CD4-positive, CD25-positive, alpha-beta regulatory T cell (primary cell): ENCODE measurements around the gene TRIM47. TPM values are rescaled to one million over a fixed set of nuclear protein-coding genes. Genes with fewer than 3 reads are reported as not detected.
"Not testable (repeated sequence)": the region's sequence is repeated elsewhere in the genome, so short reads cannot be mapped to it uniquely, and the experiment has no call there.

Source experiments
- ATAC-seq, 2 donors: fragments of 150-1000 bp; cut with Tn5 transposase; one replicate each; pipeline ENCODE4 v1.10.0; 2021; ENCODE audit warnings: low read depth in 2 of 2, moderate number of reproducible peaks in 2 of 2, moderate library complexity in 1 of 2
- DNase-seq, 3 donors: peaks; one replicate each; pipeline versions ENCODE4 v3.0.0 to v3.0.0-alpha.2; 2012 to 2022; ENCODE audit warnings: mixed read lengths in 1 of 3
- H3K27ac ChIP-seq: one replicate; pipeline ENCODE4 v1.7.0; 2013; ENCODE audit warnings: mild to moderate bottlenecking, low read length; ENCODE audit not compliant: insufficient read depth, poor library complexity, severe bottlenecking
- H3K27me3 ChIP-seq: one replicate; pipeline ENCODE4 v1.7.0; 2013; ENCODE audit warnings: low read length; ENCODE audit not compliant: control insufficient read depth, insufficient read depth
- H3K36me3 ChIP-seq: one replicate; pipeline ENCODE4 v1.7.0; 2013; ENCODE audit warnings: mild to moderate bottlenecking, low read length, moderate library complexity; ENCODE audit not compliant: control insufficient read depth, insufficient read depth
- H3K4me1 ChIP-seq: 2 replicates; pipeline ENCODE4 v1.7.0; 2013; ENCODE audit warnings: mild to moderate bottlenecking, low read length; ENCODE audit not compliant: insufficient read depth, control insufficient read depth, poor library complexity, severe bottlenecking
- H3K4me3 ChIP-seq: one replicate; pipeline ENCODE4 v1.7.0; 2013; ENCODE audit warnings: low read depth, mild to moderate bottlenecking, low read length, moderate library complexity
- H3K9me3 ChIP-seq, 2 experiments: 1 replicate in 1 of 2; 2 replicates in 1 of 2; pipeline ENCODE4 v1.7.0; 2013; ENCODE audit warnings: low read length in 2 of 2, mild to moderate bottlenecking in 1 of 2, moderate library complexity in 1 of 2; ENCODE audit not compliant: control insufficient read depth in 2 of 2
- H3K27ac Mint-ChIP-seq, 3 donors: one replicate each; pipeline ENCODE4 v1.8.0; 2020 to 2022; ENCODE audit warnings: mild to moderate bottlenecking in 3 of 3, mixed read lengths in 3 of 3, moderate library complexity in 2 of 3
- H3K27me3 Mint-ChIP-seq: one replicate; pipeline ENCODE4 v1.8.0; 2022; ENCODE audit warnings: mild to moderate bottlenecking, mixed read lengths
- H3K36me3 Mint-ChIP-seq: one replicate; pipeline ENCODE4 v1.8.0; 2020; ENCODE audit warnings: mixed read lengths
- H3K4me1 Mint-ChIP-seq, 4 donors: one replicate each; pipeline ENCODE4 v1.8.0; 2020 to 2022; ENCODE audit warnings: mixed read lengths in 4 of 4, mild to moderate bottlenecking in 1 of 4
- H3K4me3 Mint-ChIP-seq, 4 donors: one replicate each; pipeline ENCODE4 v1.8.0; 2020 to 2022; ENCODE audit warnings: mild to moderate bottlenecking in 4 of 4, mixed read lengths in 4 of 4, moderate library complexity in 3 of 4
- H3K9me3 Mint-ChIP-seq, 7 donors: one replicate each; pipeline ENCODE4 v1.8.0; 2020 to 2022; ENCODE audit warnings: mixed read lengths in 7 of 7, mild to moderate bottlenecking in 3 of 7, moderate library complexity in 2 of 7
- polyA plus RNA-seq, 4 donors: library from polyadenylated mRNA; unstranded; fragments of 300-500 nt; fragmentation: Illumina TruSeq; gene quantifications; one replicate each; pipeline ENCODE4 v1.2.3, GENCODE V29; 2021
- total RNA-seq: library from RNA; stranded (reverse); gene quantifications from one replicate; pipeline ENCODE4 v1.2.3, GENCODE V29; 2022

TRIM47 gene
- total and polyA plus RNA-seq, 5 donors from 2014 or later: 3.6 to 16.6 (median 15.2) TPM

DNA sequence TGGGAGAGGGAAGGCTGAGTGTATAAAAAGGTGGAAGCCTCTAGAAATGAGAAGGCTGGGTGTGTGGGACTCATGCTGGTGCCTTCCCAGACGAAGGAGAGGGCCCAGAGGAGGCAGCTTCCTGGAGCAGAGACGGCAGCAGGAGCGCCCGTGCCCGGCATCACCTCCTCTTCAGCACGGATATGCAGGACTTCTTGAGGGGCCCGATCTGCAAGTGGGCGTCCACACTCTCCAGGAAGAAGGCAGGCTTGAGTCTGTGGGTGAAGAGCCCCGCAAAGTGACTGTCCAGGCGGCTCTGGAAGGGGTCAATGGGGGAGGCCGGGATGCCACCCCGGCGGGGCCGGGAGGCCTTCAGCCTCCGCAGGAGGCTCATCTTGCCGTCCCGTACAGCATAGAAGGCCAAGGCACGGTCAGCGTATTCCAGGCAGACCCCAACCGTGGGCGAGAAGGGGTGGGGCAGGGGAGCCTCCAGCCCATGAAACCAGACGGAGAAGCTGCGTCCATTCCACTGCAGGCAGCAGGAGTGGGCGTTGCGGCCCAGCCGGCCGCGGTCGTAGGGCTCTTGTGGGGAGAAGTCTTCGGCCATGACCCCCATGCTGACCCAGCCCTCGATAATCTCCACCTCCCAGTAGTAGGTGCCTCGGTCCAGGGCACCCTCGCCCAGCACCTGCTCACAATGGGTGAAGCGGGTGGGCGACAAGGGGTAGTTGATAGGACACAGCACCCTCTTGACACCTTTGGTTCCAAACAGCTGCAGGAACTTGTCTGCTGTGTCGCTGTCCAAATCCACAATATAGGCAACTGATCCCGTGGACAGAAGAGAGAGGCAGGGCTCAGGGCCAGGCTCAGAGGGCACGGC, 3.8 kb downstream of the TRIM47 start:
- Mint-ChIP-seq H3K27me3 (peaks cover 7% of the 10 kb centered on the region), H3K36me3 (no peaks in the 10 kb centered on the region), H3K9me3 (no peaks in the 10 kb centered on the region), H3K4me1 (peaks cover 0 to 59% (median 21%) of the 10 kb centered on the region in 4 donors), H3K4me3 (peak overlapping the region in 3 of 4 donors; percentile 24 to 79 (median 44)), H3K27ac (peak overlapping the region in 2 of 3 donors; percentile 79 to 97)
- no peaks in the 10 kb centered on the region for H3K9me3 ChIP-seq
- no peak for ATAC-seq
- H3K4me1 ChIP-seq: peaks cover 55% of the 10 kb centered on the region
- peaks cover 5% of the 10 kb centered on the region for H3K36me3 ChIP-seq
- H3K27me3 ChIP-seq: no peaks in the 10 kb centered on the region
- peak overlapping the region; percentile 75 for H3K27ac ChIP-seq
- no peak for DNase-seq
- no peak overlapping the region for H3K4me3 ChIP-seq

- Mint-ChIP-seq H3K9me3 (no peaks in the 10 kb centered on the region), H3K4me1 (peaks cover 0 to 56% (median 20%) of the 10 kb centered on the region in 4 donors), H3K27me3 (peaks cover under 1% of the 10 kb centered on the region), H3K4me3 (peak overlapping the region in 3 of 4 donors; percentile 24 to 75 (median 47)), H3K27ac (peak overlapping the region; percentile 79 to 97 (median 88)), H3K36me3 (no peaks in the 10 kb centered on the region)
- DNase-seq (no peak), ATAC-seq (no peak)
- Histone ChIP-seq H3K27ac (peak overlapping the region; percentile 71), H3K36me3 (peaks cover 5% of the 10 kb centered on the region), H3K4me1 (peaks cover 54% of the 10 kb centered on the region), H3K4me3 (no peak overlapping the region), H3K9me3 (no peaks in the 10 kb centered on the region), H3K27me3 (no peaks in the 10 kb centered on the region)
These were observed 4.6 kb downstream of the TRIM47 start for GRCh38 chr17:75873587-75874322.

- peak overlapping the region; percentile 58 to 86 (median 76) for H3K4me3 Mint-ChIP-seq
- no peaks in the 10 kb centered on the region for H3K9me3 Mint-ChIP-seq
- Histone ChIP-seq H3K4me3 (no peak overlapping the region), H3K4me1 (peaks cover 47% of the 10 kb centered on the region), H3K27ac (peak overlapping the region; percentile 71), H3K9me3 (no peaks in the 10 kb centered on the region), H3K27me3 (no peaks in the 10 kb centered on the region), H3K36me3 (peaks cover 5% of the 10 kb centered on the region)
- peak overlapping the region; percentile 82 to 95 (median 88) for H3K27ac Mint-ChIP-seq
- ATAC-seq: peak; percentile 53 to 60
- H3K36me3 Mint-ChIP-seq: no peaks in the 10 kb centered on the region
- H3K27me3 Mint-ChIP-seq: peaks cover 1% of the 10 kb centered on the region
- peak in 2 of 3 donors; percentile 71 to 90 for DNase-seq
- peaks cover 0 to 52% (median 20%) of the 10 kb centered on the region in 4 donors for H3K4me1 Mint-ChIP-seq
These were observed 5.7 kb downstream of the TRIM47 start for GRCh38 chr17:75872434-75873351.

DNA sequence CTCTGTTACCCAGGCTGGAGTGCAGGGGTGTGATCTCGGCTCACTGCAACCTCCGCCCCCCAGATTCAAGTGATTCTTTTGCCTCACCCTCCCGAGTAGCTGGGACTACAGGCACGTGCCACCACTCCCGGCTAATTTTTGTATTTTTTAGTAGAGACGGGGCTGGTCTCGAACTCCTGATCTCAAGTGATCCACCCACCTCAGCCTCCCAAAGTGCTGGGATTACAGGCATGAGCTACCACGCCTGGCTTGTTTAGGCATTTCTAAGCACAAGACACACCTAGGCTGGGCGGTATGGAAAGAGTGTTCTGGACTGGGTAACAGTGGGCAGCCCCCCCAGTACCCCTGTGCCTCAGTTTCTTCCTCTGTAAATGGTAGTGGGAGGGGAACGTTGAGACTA, 8.2 kb downstream of the TRIM47 start:
- H3K4me3 ChIP-seq, H3K27me3 Mint-ChIP-seq, DNase-seq, H3K9me3 Mint-ChIP-seq, H3K27ac ChIP-seq, ATAC-seq, H3K4me3 Mint-ChIP-seq, H3K36me3 ChIP-seq, H3K27ac Mint-ChIP-seq, H3K27me3 ChIP-seq, H3K36me3 Mint-ChIP-seq, H3K9me3 ChIP-seq: not testable (repeated sequence)
- H3K4me1 Mint-ChIP-seq: peaks cover 0 to 30% (median 12%) of the 10 kb centered on the region in 4 donors
- H3K4me1 ChIP-seq: peaks cover 22% of the 10 kb centered on the region

DNA sequence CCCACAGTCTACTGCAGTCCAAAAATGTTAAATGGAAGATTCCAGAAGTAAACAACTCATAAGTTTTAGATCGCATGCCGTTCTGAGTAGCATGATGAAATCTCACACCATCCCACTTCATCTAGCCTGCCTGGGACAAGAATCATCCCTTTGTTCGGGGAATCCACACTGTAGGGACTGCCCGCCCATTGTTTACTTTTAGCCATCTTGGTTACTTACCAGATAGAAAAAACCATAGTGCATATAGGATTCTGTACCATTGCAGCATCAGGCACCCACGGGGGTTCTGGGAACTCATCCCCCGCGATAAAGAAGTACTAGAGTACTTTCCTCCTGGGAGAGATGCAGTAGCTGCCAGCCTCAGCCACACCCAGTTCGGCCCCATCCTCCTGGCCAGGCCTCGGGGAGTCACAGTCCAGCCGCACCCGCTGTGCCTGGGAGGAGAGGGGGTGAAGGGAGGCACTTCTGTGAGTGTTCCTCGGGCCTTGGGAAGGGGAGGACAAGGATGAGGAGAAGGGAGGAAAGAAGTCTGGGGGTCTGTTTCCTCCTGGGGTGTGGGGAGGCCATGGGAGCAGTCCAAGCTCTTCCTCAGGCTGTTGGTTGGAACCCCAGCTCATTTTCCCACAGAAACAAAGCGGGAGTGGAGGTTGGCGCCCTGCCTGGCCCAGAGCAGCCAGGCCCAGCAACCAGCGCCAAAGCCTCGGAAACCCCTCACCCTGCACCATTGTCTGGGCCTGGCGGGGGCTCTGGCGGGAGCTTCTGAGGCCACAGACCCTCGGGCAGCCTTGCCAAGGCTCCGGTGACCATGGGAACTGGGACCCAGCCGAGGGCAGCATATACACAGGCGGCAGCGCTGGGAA, 8.9 kb downstream of the TRIM47 start:
- no peaks in the 10 kb centered on the region for H3K36me3 Mint-ChIP-seq
- Histone ChIP-seq H3K9me3 (no peaks in the 10 kb centered on the region), H3K27ac (no peak overlapping the region), H3K4me1 (peaks cover 21% of the 10 kb centered on the region), H3K4me3 (no peak overlapping the region), H3K36me3 (peaks cover 5% of the 10 kb centered on the region), H3K27me3 (no peaks in the 10 kb centered on the region)
- H3K27me3 Mint-ChIP-seq: peaks cover 4% of the 10 kb centered on the region
- H3K9me3 Mint-ChIP-seq: no peaks in the 10 kb centered on the region
- no peak for DNase-seq
- no peak overlapping the region for H3K27ac Mint-ChIP-seq
- no peak for ATAC-seq
- peaks cover 0 to 34% (median 13%) of the 10 kb centered on the region in 4 donors for H3K4me1 Mint-ChIP-seq
- H3K4me3 Mint-ChIP-seq: peak overlapping the region in 1 of 4 donors; percentile 21

GRCh38 chr17:75868730-75869281, 9.6 kb downstream of the TRIM47 start:
- not testable (repeated sequence) for H3K27me3 Mint-ChIP-seq, H3K27ac Mint-ChIP-seq, H3K27me3 ChIP-seq, H3K9me3 ChIP-seq, H3K4me3 ChIP-seq, H3K4me3 Mint-ChIP-seq, H3K9me3 Mint-ChIP-seq, H3K27ac ChIP-seq, ATAC-seq, H3K36me3 ChIP-seq, H3K36me3 Mint-ChIP-seq, DNase-seq
- peaks cover 26% of the 10 kb centered on the region for H3K4me1 ChIP-seq
- H3K4me1 Mint-ChIP-seq: peaks cover 0 to 33% (median 14%) of the 10 kb centered on the region in 4 donors
